Vagina (tissue), 2 donors: ENCODE data around the gene ZBTB20. TPM values are rescaled to one million over a fixed set of nuclear protein-coding genes. Genes with fewer than 3 reads are reported as not detected.

Experiments used
- DNase-seq, 2 donors: peaks; one replicate each; pipeline ENCODE4 v3.0.0-alpha.2; 2017; ENCODE audit errors: extremely low spot score in 2 of 2
- H3K27ac ChIP-seq: fragments of 200-600 bp; sonication (generic); one replicate; pipeline ENCODE4 v1.5.1; 2019
- H3K27me3 ChIP-seq: fragments of 200-600 bp; sonication (generic); one replicate; pipeline ENCODE4 v1.5.1; 2019
- H3K36me3 ChIP-seq, 2 donors: fragments of 200-600 bp; sonication (generic); one replicate each; pipeline ENCODE4 v1.5.1; 2017 to 2019
- H3K4me1 ChIP-seq: fragments of 200-600 bp; sonication (generic); one replicate; pipeline ENCODE4 v1.5.1; 2019
- H3K4me3 ChIP-seq, 2 donors: fragments of 200-600 bp; sonication (generic); 1 replicate in 1 of 2; 2 replicates in 1 of 2; pipeline ENCODE4 v1.5.1; 2016 to 2019
- H3K9me3 ChIP-seq: fragments of 200-600 bp; sonication (generic); one replicate; pipeline ENCODE4 v1.5.1; 2019
- CTCF ChIP-seq, 3 experiments: fragments of 450-650 bp in 2 of 3; fragments of 200-600 bp in 1 of 3; sonication (generic) in 1 of 3; IDR thresholded peaks; one replicate each; pipeline ENCODE4 v1.5.1; 2017 to 2019; ENCODE audit warnings: antibody characterized with exemption in 3 of 3, mild to moderate bottlenecking in 2 of 3, moderate library complexity in 2 of 3
- POLR2A ChIP-seq, 2 donors: fragments of 450-650 bp; IDR thresholded peaks; one replicate each; pipeline ENCODE4 v1.6.1; 2017; ENCODE audit warnings: antibody characterized with exemption in 2 of 2, mild to moderate bottlenecking in 2 of 2, moderate library complexity in 2 of 2
- POLR2AphosphoS5 ChIP-seq, 2 donors: sonication (generic); formaldehyde crosslinking; IDR thresholded peaks; one replicate each; pipeline ENCODE4 v1.9.0; 2017; ENCODE audit warnings: antibody characterized with exemption in 2 of 2, mild to moderate bottlenecking in 2 of 2, low read depth in 1 of 2; ENCODE audit not compliant: insufficient read depth in 1 of 2
- intact Hi-C: fragments of 100-400 bp; cut with DNase I; formaldehyde crosslinking; loops from one replicate; pipeline ENCODE4 v1.15.1; 2023
- total RNA-seq: library from RNA; depleted of rRNA; stranded (reverse); fragments of >200 nt; gene quantifications from one replicate; pipeline ENCODE4 v1.2.3, GENCODE V29; 2016

The ZBTB20 gene
- total RNA-seq, 1 donor from 2014 or later: 64.8 TPM

GRCh38 chr3:114527036-114527644, 619.9 kb downstream of the ZBTB20 start:
- H3K27me3 ChIP-seq: no peaks in the 10 kb centered on the region
- no peaks in the 10 kb centered on the region for H3K4me1 ChIP-seq
- no peak overlapping the region for H3K27ac ChIP-seq
- intact Hi-C loops: no loop called here
- no peaks in the 10 kb centered on the region for H3K36me3 ChIP-seq
- no peaks in the 10 kb centered on the region for H3K9me3 ChIP-seq
- no peak for DNase-seq
- TF ChIP-seq POLR2AphosphoS5 (IDR thresholded peaks at IDR 0.05; ENCODE audit: insufficient read depth in 1 of 2, low read depth in 1 of 2) (no peak), CTCF (IDR thresholded peaks at IDR 0.05) (peak in 1 of 3 experiments; percentile 24), POLR2A (IDR thresholded peaks at IDR 0.05) (no peak)
- no peak overlapping the region for H3K4me3 ChIP-seq

GRCh38 chr3:114525278-114525677, 621.8 kb downstream of the ZBTB20 start:
- H3K9me3 ChIP-seq: no peaks in the 10 kb centered on the region
- H3K27me3 ChIP-seq: no peaks in the 10 kb centered on the region
- H3K4me3 ChIP-seq: no peak overlapping the region
- no peak for TF ChIP-seq POLR2AphosphoS5 (IDR thresholded peaks at IDR 0.05; ENCODE audit: insufficient read depth in 1 of 2, low read depth in 1 of 2)
- TF ChIP-seq CTCF (IDR thresholded peaks at IDR 0.05): no peak
- TF ChIP-seq POLR2A (IDR thresholded peaks at IDR 0.05): no peak
- H3K27ac ChIP-seq: no peak overlapping the region
- no peaks in the 10 kb centered on the region for H3K36me3 ChIP-seq
- intact Hi-C loops: no loop called here
- DNase-seq: no peak
- H3K4me1 ChIP-seq: no peaks in the 10 kb centered on the region

- no peak for TF ChIP-seq POLR2A (IDR thresholded peaks at IDR 0.05)
- TF ChIP-seq POLR2AphosphoS5 (IDR thresholded peaks at IDR 0.05; ENCODE audit: insufficient read depth in 1 of 2, low read depth in 1 of 2): no peak
- TF ChIP-seq CTCF (IDR thresholded peaks at IDR 0.05): no peak
- Histone ChIP-seq H3K36me3 (no peaks in the 10 kb centered on the region), H3K27ac (no peak overlapping the region), H3K9me3 (no peaks in the 10 kb centered on the region), H3K27me3 (no peaks in the 10 kb centered on the region), H3K4me1 (peaks cover 12% of the 10 kb centered on the region), H3K4me3 (no peak overlapping the region)
- no peak for DNase-seq
- intact Hi-C loops: no loop called here
These were observed 627.7 kb downstream of the ZBTB20 start for GRCh38 chr3:114519415-114519814.

- no peaks in the 10 kb centered on the region for H3K36me3 ChIP-seq
- intact Hi-C loops: no loop called here
- no peak for DNase-seq
- no peak overlapping the region for H3K4me3 ChIP-seq
- peaks cover 12% of the 10 kb centered on the region for H3K4me1 ChIP-seq
- TF ChIP-seq POLR2AphosphoS5 (IDR thresholded peaks at IDR 0.05; ENCODE audit: insufficient read depth in 1 of 2, low read depth in 1 of 2) (no peak), CTCF (IDR thresholded peaks at IDR 0.05) (no peak), POLR2A (IDR thresholded peaks at IDR 0.05) (no peak)
- no peaks in the 10 kb centered on the region for H3K9me3 ChIP-seq
- no peak overlapping the region for H3K27ac ChIP-seq
- no peaks in the 10 kb centered on the region for H3K27me3 ChIP-seq
These were observed 628.8 kb downstream of the ZBTB20 start for GRCh38 chr3:114518206-114518808.

- no peaks in the 10 kb centered on the region for H3K36me3 ChIP-seq
- no peak for DNase-seq
- H3K27me3 ChIP-seq: no peaks in the 10 kb centered on the region
- no peak overlapping the region for H3K27ac ChIP-seq
- TF ChIP-seq CTCF (IDR thresholded peaks at IDR 0.05) (no peak), POLR2A (IDR thresholded peaks at IDR 0.05) (no peak), POLR2AphosphoS5 (IDR thresholded peaks at IDR 0.05; ENCODE audit: insufficient read depth in 1 of 2, low read depth in 1 of 2) (no peak)
- H3K4me1 ChIP-seq: peaks cover 14% of the 10 kb centered on the region
- H3K9me3 ChIP-seq: no peaks in the 10 kb centered on the region
- H3K4me3 ChIP-seq: no peak overlapping the region
- intact Hi-C loops: no loop called here
These were observed 636.9 kb downstream of the ZBTB20 start for GRCh38 chr3:114510201-114510600.
